ENCODE measurements around the gene TMSB4X.

Gene TMSB4X

GRCh38 chrX:12974796-12975669 lies at the start of gene TMSB4X:
Gene TMSB4X (plus strand): TSS chrX:12975110.
- DNase-seq (ENCODE audit: low spot score): peak; percentile 78
- Histone ChIP-seq H3K9me3 (ENCODE audit: severe bottlenecking) (no peaks in the 10 kb centered on the region), H3K36me3 (ENCODE audit: low read depth) (peaks cover 27% of the 10 kb centered on the region), H3K27ac (ENCODE audit: poor library complexity, severe bottlenecking) (peak within 1 kb of the TSS; percentile 86), H3K4me3 (ENCODE audit: severe bottlenecking) (peak within 1 kb of the TSS; percentile 73), H3K4me1 (ENCODE audit: insufficient read depth, poor library complexity, severe bottlenecking) (peaks cover 10% of the 10 kb centered on the region), H3K27me3 (ENCODE audit: insufficient read depth, poor library complexity, severe bottlenecking) (no peaks in the 10 kb centered on the region)
- no peak for TF ChIP-seq CTCF (IDR thresholded peaks at IDR 0.05; ENCODE audit: poor library complexity, severe bottlenecking)
- peak; percentile 74 for ATAC-seq (ENCODE audit: low read depth)

- no peak for TF ChIP-seq CTCF (IDR thresholded peaks at IDR 0.05; ENCODE audit: poor library complexity, severe bottlenecking)
- H3K27ac ChIP-seq (ENCODE audit: poor library complexity, severe bottlenecking): no peak overlapping the region
- DNase-seq (ENCODE audit: low spot score) (no peak), ATAC-seq (ENCODE audit: low read depth) (no peak)
- no peaks in the 10 kb centered on the region for H3K9me3 ChIP-seq (ENCODE audit: severe bottlenecking)
- no peaks in the 10 kb centered on the region for H3K36me3 ChIP-seq (ENCODE audit: low read depth)
- no peaks in the 10 kb centered on the region for H3K4me1 ChIP-seq (ENCODE audit: insufficient read depth, poor library complexity, severe bottlenecking)
- no peak overlapping the region for H3K4me3 ChIP-seq (ENCODE audit: severe bottlenecking)
- H3K27me3 ChIP-seq (ENCODE audit: insufficient read depth, poor library complexity, severe bottlenecking): no peaks in the 10 kb centered on the region
Measured at GRCh38 chrX:12929701-12930100, 45.2 kb upstream of the TMSB4X start.

GRCh38 chrX:12930150-12930549 lies 44.8 kb upstream of the TMSB4X start:
- H3K4me3 ChIP-seq (ENCODE audit: severe bottlenecking): no peak overlapping the region
- no peaks in the 10 kb centered on the region for H3K4me1 ChIP-seq (ENCODE audit: insufficient read depth, poor library complexity, severe bottlenecking)
- no peak overlapping the region for H3K27ac ChIP-seq (ENCODE audit: poor library complexity, severe bottlenecking)
- DNase-seq (ENCODE audit: low spot score): no peak
- H3K27me3 ChIP-seq (ENCODE audit: insufficient read depth, poor library complexity, severe bottlenecking): no peaks in the 10 kb centered on the region
- TF ChIP-seq CTCF (IDR thresholded peaks at IDR 0.05; ENCODE audit: poor library complexity, severe bottlenecking): no peak
- ATAC-seq (ENCODE audit: low read depth): no peak
- no peaks in the 10 kb centered on the region for H3K9me3 ChIP-seq (ENCODE audit: severe bottlenecking)
- H3K36me3 ChIP-seq (ENCODE audit: low read depth): no peaks in the 10 kb centered on the region

- no peaks in the 10 kb centered on the region for H3K36me3 ChIP-seq (ENCODE audit: low read depth)
- TF ChIP-seq CTCF (IDR thresholded peaks at IDR 0.05; ENCODE audit: poor library complexity, severe bottlenecking): no peak
- H3K4me3 ChIP-seq (ENCODE audit: severe bottlenecking): no peak overlapping the region
- no peaks in the 10 kb centered on the region for H3K4me1 ChIP-seq (ENCODE audit: insufficient read depth, poor library complexity, severe bottlenecking)
- no peak for ATAC-seq (ENCODE audit: low read depth)
- DNase-seq (ENCODE audit: low spot score): no peak
- H3K27me3 ChIP-seq (ENCODE audit: insufficient read depth, poor library complexity, severe bottlenecking): no peaks in the 10 kb centered on the region
- no peak overlapping the region for H3K27ac ChIP-seq (ENCODE audit: poor library complexity, severe bottlenecking)
- no peaks in the 10 kb centered on the region for H3K9me3 ChIP-seq (ENCODE audit: severe bottlenecking)
Measured at GRCh38 chrX:12932244-12932643, 42.7 kb upstream of the TMSB4X start.

GRCh38 chrX:12934850-12935249 lies 40.1 kb upstream of the TMSB4X start:
- no peak overlapping the region for H3K27ac ChIP-seq (ENCODE audit: poor library complexity, severe bottlenecking)
- H3K9me3 ChIP-seq (ENCODE audit: severe bottlenecking): no peaks in the 10 kb centered on the region
- H3K27me3 ChIP-seq (ENCODE audit: insufficient read depth, poor library complexity, severe bottlenecking): no peaks in the 10 kb centered on the region
- no peaks in the 10 kb centered on the region for H3K4me1 ChIP-seq (ENCODE audit: insufficient read depth, poor library complexity, severe bottlenecking)
- no peak for TF ChIP-seq CTCF (IDR thresholded peaks at IDR 0.05; ENCODE audit: poor library complexity, severe bottlenecking)
- DNase-seq (ENCODE audit: low spot score): no peak
- ATAC-seq (ENCODE audit: low read depth): no peak
- H3K36me3 ChIP-seq (ENCODE audit: low read depth): no peaks in the 10 kb centered on the region
- no peak overlapping the region for H3K4me3 ChIP-seq (ENCODE audit: severe bottlenecking)
